K562 (cell line): ENCODE results near the gene MYCL.

ENCODE experiments used
- CBX3 ChIP-seq, 2 experiments: IDR thresholded peaks; 1 replicate in 1 of 2; 2 replicates in 1 of 2; pipeline ENCODE4 v1.6.1; 2012; ENCODE audit warnings: inconsistent platforms in 2 of 2, low read length in 2 of 2, borderline replicate concordance in 1 of 2, control low read depth in 1 of 2
- CHD1 ChIP-seq: fragments of 200-600 bp; sonication (generic); IDR thresholded peaks from one replicate; pipeline ENCODE4 v1.6.1; 2012; ENCODE audit warnings: mild to moderate bottlenecking, moderate library complexity, low read length, inconsistent platforms
- CREB1 ChIP-seq, 2 experiments: sonication (generic) in 1 of 2; formaldehyde crosslinking in 1 of 2; IDR thresholded peaks; 2 replicates each; pipeline versions ENCODE4 v1.6.1 to v1.8.0; 2012 to 2022; ENCODE audit warnings: inconsistent platforms in 1 of 2, mild to moderate bottlenecking in 1 of 2, missing genetic modification reagents in 1 of 2, moderate library complexity in 1 of 2
- CTCF ChIP-seq, 3 experiments: IDR thresholded peaks in 2 of 3; conservative IDR thresholded peaks in 1 of 3; 2 replicates each; pipeline ENCODE4 v1.5.1; 2011 to 2012; ENCODE audit warnings: low read length in 3 of 3, mild to moderate bottlenecking in 3 of 3, control low read depth in 2 of 3, improper control_type of control experiment in 1 of 3, inconsistent platforms in 1 of 3, low read depth in 1 of 3, mixed read lengths in 1 of 3, moderate library complexity in 1 of 3; ENCODE audit not compliant: insufficient read depth in 2 of 3
- E2F3 ChIP-seq: fragments of 250-450 bp; sonication (Bioruptor Pico); IDR thresholded peaks from 2 replicates; pipeline ENCODE4 v1.4.0; 2020; ENCODE audit warnings: mild to moderate bottlenecking
- JUND ChIP-seq, 2 experiments: IDR thresholded peaks; 2 replicates in 1 of 2; 3 replicates in 1 of 2; pipeline ENCODE4 v1.6.1; 2011; ENCODE audit warnings: borderline replicate concordance in 2 of 2, low read depth in 2 of 2, low read length in 2 of 2, improper control_type of control experiment in 1 of 2, missing biosample characterization in 1 of 2, missing genetic modification characterization in 1 of 2, missing genetic modification reagents in 1 of 2
- KAT2B ChIP-seq: IDR thresholded peaks from one replicate; pipeline ENCODE4 v1.6.1; 2012; ENCODE audit warnings: low read depth, mild to moderate bottlenecking, control low read depth, inconsistent platforms, low read length, moderate library complexity
- MAX ChIP-seq: sonication (generic); formaldehyde crosslinking; IDR thresholded peaks from 2 replicates; pipeline ENCODE4 v1.9.0; 2022; ENCODE audit warnings: mild to moderate bottlenecking, missing genetic modification reagents
- MGA ChIP-seq: fragments of 450-650 bp; IDR thresholded peaks from 2 replicates; pipeline ENCODE4 v1.6.1; 2016; ENCODE audit warnings: mild to moderate bottlenecking, moderate library complexity
- POLR2AphosphoS5 ChIP-seq: IDR thresholded peaks from 2 replicates; pipeline ENCODE4 v1.6.1; 2011; ENCODE audit warnings: mild to moderate bottlenecking, low read depth, low read length, moderate library complexity; ENCODE audit not compliant: control insufficient read depth, insufficient read depth
- THAP12 ChIP-seq: fragments of 250-450 bp; sonication (Bioruptor Pico); IDR thresholded peaks from 2 replicates; pipeline ENCODE4 v1.9.0; 2021; ENCODE audit warnings: mild to moderate bottlenecking, inconsistent platforms
- TOE1 ChIP-seq, 2 experiments: fragments of 450-650 bp in 1 of 2; sonication (generic) in 1 of 2; formaldehyde crosslinking in 1 of 2; IDR thresholded peaks; 2 replicates each; pipeline versions ENCODE4 v1.7.1 to v1.8.0; 2016 to 2022; ENCODE audit warnings: borderline replicate concordance in 2 of 2, mild to moderate bottlenecking in 2 of 2, antibody characterized with exemption in 1 of 2, inconsistent platforms in 1 of 2, low read depth in 1 of 2, missing genetic modification reagents in 1 of 2, moderate library complexity in 1 of 2
- YY1 ChIP-seq, 3 experiments: IDR thresholded peaks; 2 replicates each; pipeline ENCODE4 v1.6.1; 2011; ENCODE audit warnings: low read length in 2 of 3, mild to moderate bottlenecking in 2 of 3, moderate library complexity in 2 of 3, borderline replicate concordance in 1 of 3, control low read depth in 1 of 3, low read depth in 1 of 3; ENCODE audit not compliant: insufficient read depth in 3 of 3, insufficient replicate concordance in 2 of 3, control insufficient read depth in 1 of 3, insufficient read length in 1 of 3; ENCODE audit errors: extremely low read depth in 1 of 3
- ZNF507 ChIP-seq: conservative IDR thresholded peaks from 2 replicates; pipeline ENCODE4 v1.6.1; 2017; ENCODE audit warnings: missing genetic modification characterization, missing compliant biosample characterization

GRCh38 chr1:39877980-39878956 is 23.4 kb downstream of the MYCL start:
- TF ChIP-seq POLR2AphosphoS5: no peak
- TF ChIP-seq MAX: no peak
- TF ChIP-seq E2F3: no peak
- TF ChIP-seq YY1 (IDR thresholded peaks at IDR 0.05; ENCODE audit: borderline replicate concordance in 1 of 3, control insufficient read depth in 1 of 3, extremely low read depth in 1 of 3, insufficient read depth in 3 of 3, insufficient read length in 1 of 3, insufficient replicate concordance in 2 of 3, low read depth in 1 of 3, low read length in 2 of 3): no peak
- no peak for TF ChIP-seq MGA
- TF ChIP-seq KAT2B: no peak
- TF ChIP-seq THAP12 (CRISPR knock-in tag): no peak
- no peak for TF ChIP-seq CHD1
- TF ChIP-seq CBX3 (IDR thresholded peaks at IDR 0.05; ENCODE audit: borderline replicate concordance in 1 of 2, low read length in 2 of 2): no peak
- TF ChIP-seq CREB1 (IDR thresholded peaks at IDR 0.05): no peak
- no peak for TF ChIP-seq CREB1 (CRISPR knock-in tag; IDR thresholded peaks at IDR 0.05)
- TF ChIP-seq CTCF (IDR thresholded peaks at IDR 0.05 in 2 of 3, conservative IDR thresholded peaks at IDR 0.05 in 1 of 3; ENCODE audit: insufficient read depth in 2 of 3, low read depth in 1 of 3, low read length in 3 of 3): no peak
- TF ChIP-seq TOE1 (IDR thresholded peaks at IDR 0.05; ENCODE audit: borderline replicate concordance): no peak
- TF ChIP-seq TOE1 (CRISPR knock-in tag; IDR thresholded peaks at IDR 0.05; ENCODE audit: borderline replicate concordance, low read depth): no peak
- no peak for TF ChIP-seq ZNF507 (tag)
- TF ChIP-seq JUND (IDR thresholded peaks at IDR 0.05; ENCODE audit: borderline replicate concordance, low read depth, low read length): no peak
- no peak for TF ChIP-seq JUND (tag; IDR thresholded peaks at IDR 0.05; ENCODE audit: borderline replicate concordance, low read depth, low read length)
